ENCODE measurements around the gene AQP9.
"Not testable (repeated sequence)": the region's sequence is repeated elsewhere in the genome, so short reads cannot be mapped to it uniquely, and the experiment has no call there.

AQP9 gene

DNA sequence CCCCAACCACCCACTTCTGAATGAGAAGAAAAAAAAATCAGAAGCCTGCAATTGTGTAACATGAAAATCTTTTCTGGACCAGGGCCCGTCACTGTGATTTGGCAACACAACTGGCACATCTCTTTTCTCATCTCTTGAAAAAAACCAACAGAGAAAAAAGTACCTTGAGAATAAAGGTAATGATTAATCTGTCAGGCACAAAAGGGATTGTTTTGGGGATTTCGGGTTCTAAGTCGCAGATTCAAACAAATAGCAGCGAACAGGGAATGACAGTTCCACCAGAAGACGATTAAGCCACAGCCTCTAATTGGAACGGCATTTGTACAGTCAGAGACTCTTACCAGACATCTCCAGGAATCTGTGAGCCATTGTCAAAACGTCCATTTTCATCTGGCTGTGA, at the start of gene AQP9:
AQP9 (plus strand) TSS at position 276 of the 400 bp plus-strand sequence. CDS start 185 bp downstream, outside the sequence.
- DNase-seq, result no peak

- DNase-seq, result no peak
Observed at GRCh38 chr15:58095415-58095814, 42.8 kb upstream of the AQP9 start.

- no peak for DNase-seq
Observed at GRCh38 chr15:58096529-58097084, 41.6 kb upstream of the AQP9 start.

DNA sequence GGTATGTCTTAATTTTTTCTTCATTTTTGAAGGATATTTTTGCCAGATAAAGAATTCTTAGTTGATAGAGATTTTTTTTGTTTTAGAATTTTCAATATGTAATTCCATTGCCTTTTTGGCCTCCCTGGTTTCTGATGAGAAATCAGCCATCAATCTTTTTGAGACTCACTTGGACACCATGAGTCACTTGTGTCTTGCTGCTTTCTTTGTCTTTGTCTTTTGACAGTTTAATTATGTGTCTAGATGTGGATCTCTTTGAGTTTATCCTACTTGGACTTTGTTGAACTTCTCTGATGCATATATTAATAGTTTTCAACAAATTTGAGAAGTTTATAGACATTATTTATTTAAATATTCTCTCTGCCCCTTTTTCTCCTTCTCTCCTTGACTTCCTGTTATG, 34.7 kb upstream of the AQP9 start:
- DNase-seq, result no peak

GRCh38 chr15:58108117-58108516, 30.1 kb upstream of the AQP9 start:
- no peak for DNase-seq

GRCh38 chr15:58109419-58109818, 28.8 kb upstream of the AQP9 start:
- DNase-seq, result no peak

DNA sequence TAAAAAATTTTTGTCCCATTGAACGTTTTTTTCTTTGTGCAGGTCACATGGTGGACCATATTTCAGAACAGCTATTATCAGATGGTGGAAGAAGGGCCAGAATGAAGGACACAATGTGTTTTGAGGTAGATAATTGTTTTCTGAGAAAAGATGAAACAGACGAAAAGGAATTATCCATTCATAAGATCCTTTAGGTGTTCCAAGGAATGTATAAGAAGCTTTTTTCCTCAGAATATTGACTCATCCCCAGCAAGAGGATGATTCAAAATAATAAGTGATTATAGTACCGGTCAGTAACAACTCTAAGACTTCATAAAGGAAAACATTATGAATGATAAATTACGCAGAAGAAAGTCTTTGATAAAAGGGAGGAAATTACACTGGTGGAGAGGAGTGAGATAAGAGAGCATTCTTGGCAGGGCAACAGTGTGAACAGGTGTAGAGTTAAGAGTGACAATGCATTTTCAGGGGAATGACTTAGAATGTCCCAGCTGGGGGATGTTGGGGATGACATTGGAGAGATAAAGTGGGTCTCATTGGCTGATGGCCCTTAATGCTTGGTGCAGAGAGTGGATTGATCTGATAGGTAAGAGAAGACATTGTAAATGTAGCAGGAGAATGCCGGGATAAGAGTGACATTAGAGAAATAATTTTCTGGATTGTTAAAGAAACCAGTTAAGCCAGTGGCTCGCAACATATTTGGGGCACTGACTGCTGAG, 27.0 kb upstream of the AQP9 start:
- DNase-seq, result no peak

GRCh38 chr15:58111718-58112104, 26.5 kb upstream of the AQP9 start:
- DNase-seq, result no peak

DNA sequence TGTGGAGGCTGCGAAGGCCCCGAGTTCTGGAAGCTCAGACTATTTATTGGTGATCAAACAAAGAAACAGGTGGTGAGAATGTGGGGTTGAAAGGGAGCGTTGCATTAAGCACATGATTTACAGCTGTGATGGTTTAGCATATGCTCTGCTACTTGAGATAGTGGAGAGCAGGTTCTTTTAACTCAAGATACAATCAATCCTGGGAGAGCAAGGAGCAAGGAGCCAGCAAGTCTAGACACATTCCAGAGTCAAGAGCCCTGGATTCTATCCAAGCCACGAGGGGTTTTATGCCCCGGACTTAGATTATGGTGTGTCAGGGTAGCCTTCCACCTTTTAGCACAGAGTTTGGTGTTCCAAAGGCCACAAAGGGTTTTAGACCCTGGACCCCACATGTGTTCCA, 24.8 kb upstream of the AQP9 start:
- DNase-seq, result not testable (repeated sequence)

DNA sequence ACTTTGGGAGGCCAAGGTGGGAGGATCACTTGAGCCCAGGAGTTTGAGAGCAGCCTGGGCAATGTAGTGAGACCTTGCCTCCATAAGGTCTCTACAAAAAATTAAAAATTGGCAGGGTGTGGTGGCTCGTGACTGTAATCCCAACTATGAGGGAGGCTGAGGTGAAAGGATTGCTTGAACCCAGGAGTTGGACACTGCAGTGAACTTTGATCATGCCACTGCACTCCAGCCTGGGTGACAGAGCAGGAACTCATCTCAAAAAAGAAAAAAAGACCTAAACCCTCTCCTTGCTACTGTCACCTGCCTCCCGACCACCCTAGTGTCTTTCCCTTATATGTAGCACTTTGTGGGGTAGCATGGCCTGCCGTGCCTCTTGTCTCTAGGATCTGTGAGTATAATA, 23.8 kb upstream of the AQP9 start:
- DNase-seq, result no peak

GRCh38 chr15:58114812-58115211, 23.4 kb upstream of the AQP9 start:
- no peak for DNase-seq

- DNase-seq, result no peak
Observed at GRCh38 chr15:58115692-58116091, 22.5 kb upstream of the AQP9 start.

- no peak for DNase-seq
Observed at GRCh38 chr15:58117619-58118018, 20.6 kb upstream of the AQP9 start.

- DNase-seq, result no peak
Observed at GRCh38 chr15:58118272-58118671, 19.9 kb upstream of the AQP9 start.

GRCh38 chr15:58119016-58119415, 19.2 kb upstream of the AQP9 start:
- no peak for DNase-seq

DNA sequence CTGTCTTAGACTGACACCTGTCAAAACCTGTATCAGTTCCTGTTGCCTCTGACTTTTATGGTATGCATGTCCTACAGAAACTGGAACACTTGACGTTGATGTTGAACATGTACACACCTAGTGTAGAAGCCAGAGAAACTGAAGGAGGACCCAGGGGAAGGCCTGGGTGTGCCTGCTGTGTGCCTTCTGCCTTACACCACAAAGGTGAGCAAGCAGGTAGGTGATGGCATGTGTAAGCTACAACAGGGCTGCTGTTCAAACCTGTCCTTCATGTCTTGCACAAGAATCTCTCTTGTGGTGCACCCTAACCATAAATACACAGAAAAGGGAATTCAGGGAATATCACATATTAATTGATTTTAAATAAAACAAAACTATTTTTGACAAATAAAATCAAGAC, 13.6 kb upstream of the AQP9 start:
- DNase-seq, result no peak

DNA sequence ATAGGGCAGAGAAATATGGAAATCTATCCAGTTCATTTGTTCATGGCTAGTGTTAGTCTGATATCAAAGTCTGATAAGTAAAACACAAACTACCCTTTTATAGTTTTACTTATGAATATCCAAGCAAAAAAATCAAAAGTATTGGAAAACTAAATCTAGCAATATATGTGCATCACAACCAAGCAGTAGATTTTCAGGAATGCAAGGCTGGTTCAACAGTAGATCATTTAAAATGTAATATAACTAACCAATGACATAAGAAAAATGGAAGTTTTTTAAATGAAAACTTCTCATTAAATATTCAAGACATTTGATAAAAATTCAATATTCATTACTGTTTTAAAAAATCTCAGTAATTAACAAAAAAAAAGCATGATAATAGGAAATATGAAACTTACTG, 12.8 kb upstream of the AQP9 start:
- no peak for DNase-seq

DNA sequence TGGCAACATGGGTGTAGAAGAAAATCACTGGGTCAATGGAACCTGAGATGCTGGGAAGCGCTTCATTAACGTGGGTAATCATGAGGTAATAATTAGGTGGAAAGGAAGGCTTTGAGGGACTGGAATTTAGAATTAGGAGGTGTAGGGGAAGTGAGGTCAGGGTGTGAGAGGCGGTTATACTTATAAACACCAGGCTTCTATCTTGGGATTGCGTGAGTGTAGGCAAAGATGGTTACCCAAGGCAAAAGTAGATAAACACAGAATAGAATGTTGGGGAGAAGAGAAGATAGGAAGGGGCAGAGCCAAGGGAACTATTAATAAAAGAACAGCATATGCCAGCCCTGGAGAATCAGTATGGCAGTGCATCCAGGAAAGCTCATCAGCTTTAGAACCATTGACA, 3.3 kb upstream of the AQP9 start:
- DNase-seq, result no peak

DNA sequence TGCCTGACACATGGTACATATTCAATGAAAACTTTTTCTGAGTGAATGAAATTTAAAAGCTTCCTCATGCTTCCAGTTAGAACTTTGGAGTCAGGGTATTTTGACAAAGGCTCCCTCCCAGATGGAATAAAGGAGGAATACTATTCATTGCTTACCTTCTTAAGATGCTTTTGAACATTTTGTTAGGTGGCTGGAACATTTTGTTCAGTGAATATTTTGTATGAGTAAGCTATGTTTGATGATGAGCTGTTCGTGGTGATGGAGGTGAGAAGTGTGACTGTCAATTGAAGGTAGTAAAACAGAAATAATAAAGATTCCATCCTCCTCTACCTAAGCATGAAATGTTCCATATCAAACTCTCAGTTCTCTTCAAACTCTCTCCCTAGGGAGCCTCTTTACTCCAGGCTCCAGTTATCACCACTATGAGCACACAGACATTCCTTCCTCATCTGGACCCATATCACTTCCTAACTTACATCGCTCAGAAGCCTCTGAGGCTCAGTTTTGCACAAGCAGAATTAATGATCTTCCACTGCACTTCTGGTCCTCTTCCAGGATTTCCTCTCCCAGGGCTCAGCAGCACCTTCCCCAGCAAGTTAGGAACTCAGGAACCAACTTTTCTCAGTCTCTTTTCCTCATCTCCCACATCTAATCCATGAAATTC, 2.5 kb upstream of the AQP9 start:
- no peak for DNase-seq

GRCh38 chr15:58136731-58137130, 1.4 kb upstream of the AQP9 start:
- no peak for DNase-seq

- no peak for DNase-seq
Observed at GRCh38 chr15:58137686-58138085, 495 bp upstream of the AQP9 start.

GRCh38 chr15:58139276-58139988, 1.3 kb downstream of the AQP9 start:
- no peak for DNase-seq

- no peak for DNase-seq
Observed at GRCh38 chr15:58139989-58140522, 1.9 kb downstream of the AQP9 start.

DNA sequence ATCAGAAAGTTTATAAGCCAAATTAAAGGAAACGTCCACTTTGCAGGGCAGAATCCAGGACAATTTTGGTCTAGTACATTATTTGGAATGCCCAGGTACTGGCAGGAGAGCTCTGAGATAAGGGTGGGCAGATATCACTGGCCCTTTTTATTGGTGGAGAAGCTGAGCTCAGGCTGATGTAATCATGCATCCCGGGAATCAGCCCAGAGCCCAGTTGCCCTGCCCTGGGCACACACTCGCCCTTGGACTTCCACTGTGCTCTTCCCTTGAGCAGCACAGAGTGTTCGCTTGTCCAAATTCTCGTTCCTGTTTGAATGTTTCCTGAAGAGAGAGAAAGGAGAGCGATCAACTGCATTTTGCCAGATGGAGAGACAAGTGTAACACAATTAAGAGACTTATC, 3.7 kb downstream of the AQP9 start:
- no peak for DNase-seq

Measured in activated gamma-delta T cell treated with Interleukin-2 at 50 U/mL for 16 hours (primary cell).